ENCODE results near the gene KCNH3. TPM values are rescaled to one million over a fixed set of nuclear protein-coding genes. Genes with fewer than 3 reads are reported as not detected.

KCNH3 gene
- total RNA-seq, 2 donors from 2014 or later, result 0.44 to 0.73 TPM

Other genes starting within 250 kb of the KCNH3 start
- gene PRPH, start 243.9 kb upstream of the KCNH3 start, total RNA-seq, result under 1 TPM in 1 of 2 donors, not detected in 1; 0.59 TPM
- gene TROAP, start 215.8 kb upstream of the KCNH3 start, total RNA-seq, result 1 to 10 TPM in 1 of 2 donors, not detected in 1; 1.5 TPM
- gene C1QL4, start 201.8 kb upstream of the KCNH3 start, total RNA-seq, result not detected
- under 1 TPM; 0.47 to 0.68 TPM for gene DNAJC22, start 192.1 kb upstream of the KCNH3 start, total RNA-seq
- gene SPATS2, start 171.6 kb upstream of the KCNH3 start, total RNA-seq, result 10 to 100 TPM in 1 of 2 donors, 1 to 10 TPM in 1; 7.6 to 10.5 TPM
- gene MCRS1, start 29.1 kb downstream of the KCNH3 start, total RNA-seq, result 10 to 100 TPM; 63.2 to 78.4 TPM
- under 1 TPM; 0.29 to 0.31 TPM for gene FAM186B, start 66.6 kb downstream of the KCNH3 start, total RNA-seq
- gene PRPF40B, start 84.5 kb downstream of the KCNH3 start, total RNA-seq, result 10 to 100 TPM; 14.3 to 21.1 TPM
- gene FMNL3, start 168.4 kb downstream of the KCNH3 start, total RNA-seq, result 10 to 100 TPM; 12.2 to 21.2 TPM
- gene TMBIM6, start 202.5 kb downstream of the KCNH3 start, total RNA-seq, result 100 to 1,000 TPM; 260 to 276 TPM

Measured in left cardiac atrium (tissue), 2 donors.